ENCODE results near the gene CNNM3.
"Not testable (repeated sequence)": the region's sequence is repeated elsewhere in the genome, so short reads cannot be mapped to it uniquely, and the experiment has no call there.

CNNM3 gene

GRCh38 chr2:96798733-96799622, 17.1 kb upstream of the CNNM3 start:
- no peak for DNase-seq (ENCODE audit: low spot score)

- no peak for DNase-seq (ENCODE audit: low spot score)
These were observed 16.5 kb upstream of the CNNM3 start for GRCh38 chr2:96799623-96799935.

GRCh38 chr2:96800061-96801004, 15.7 kb upstream of the CNNM3 start:
- DNase-seq (ENCODE audit: low spot score), result no peak

- peak; percentile 68 for DNase-seq (ENCODE audit: low spot score)
These were observed 14.9 kb upstream of the CNNM3 start for GRCh38 chr2:96801005-96801785.

- DNase-seq (ENCODE audit: low spot score), result no peak
These were observed 14.1 kb upstream of the CNNM3 start for GRCh38 chr2:96801786-96802595.

- no peak for DNase-seq (ENCODE audit: low spot score)
These were observed 13.3 kb upstream of the CNNM3 start for GRCh38 chr2:96802721-96803120.

GRCh38 chr2:96804986-96805385, 11.1 kb upstream of the CNNM3 start:
- DNase-seq (ENCODE audit: low spot score), result no peak

- not testable (repeated sequence) for DNase-seq (ENCODE audit: low spot score)
These were observed 10.1 kb upstream of the CNNM3 start for GRCh38 chr2:96805946-96806345.

- no peak for DNase-seq (ENCODE audit: low spot score)
These were observed 9.5 kb upstream of the CNNM3 start for GRCh38 chr2:96806468-96807126.

- DNase-seq (ENCODE audit: low spot score), result no peak
These were observed 9.0 kb upstream of the CNNM3 start for GRCh38 chr2:96807127-96807471.

- DNase-seq (ENCODE audit: low spot score), result no peak
These were observed 7.8 kb upstream of the CNNM3 start for GRCh38 chr2:96808176-96808837.

- no peak for DNase-seq (ENCODE audit: low spot score)
These were observed 6.7 kb upstream of the CNNM3 start for GRCh38 chr2:96809216-96809882.

- peak; percentile 73 for DNase-seq (ENCODE audit: low spot score)
These were observed 5.9 kb upstream of the CNNM3 start for GRCh38 chr2:96809951-96810782.

GRCh38 chr2:96810783-96811192, 5.3 kb upstream of the CNNM3 start:
- DNase-seq (ENCODE audit: low spot score), result no peak

- no peak for DNase-seq (ENCODE audit: low spot score)
These were observed 4.2 kb upstream of the CNNM3 start for GRCh38 chr2:96811917-96812316.

- DNase-seq (ENCODE audit: low spot score), result no peak
These were observed 2.4 kb upstream of the CNNM3 start for GRCh38 chr2:96813656-96814055.

GRCh38 chr2:96815326-96816126, 542 bp upstream of the CNNM3 start:
- DNase-seq (ENCODE audit: low spot score), result peak; percentile 51

All from SK-N-DZ (cell line).